ENCODE results near the gene ALKBH8.
A peak's percentile ranks its signal among the peaks of the same experiment; 100 is the strongest.
"Not testable (repeated sequence)": the region's sequence is repeated elsewhere in the genome, so short reads cannot be mapped to it uniquely, and the experiment has no call there.

Gene ALKBH8

DNA sequence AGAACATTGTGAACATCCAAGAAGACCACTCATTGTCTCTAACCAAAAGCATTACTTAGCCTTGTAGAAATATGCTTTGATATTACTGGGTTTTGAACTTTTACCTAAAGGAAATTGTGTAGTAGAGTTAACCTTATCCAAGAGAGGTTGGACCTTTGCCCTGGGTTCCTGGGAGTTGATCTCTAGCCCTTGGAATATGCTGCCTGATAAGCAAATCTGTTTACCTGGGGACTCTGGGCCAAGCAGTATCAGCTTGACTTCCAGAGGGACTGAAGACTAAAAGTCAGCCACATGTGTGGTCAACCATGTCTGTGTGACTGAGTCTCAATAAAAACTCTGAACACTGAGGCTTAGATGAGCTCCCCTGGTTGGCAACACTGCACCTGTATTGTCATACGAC, 63.8 kb downstream of the ALKBH8 start:
- DNase-seq: no peak

GRCh38 chr11:107497371-107497770, 68.2 kb downstream of the ALKBH8 start:
- DNase-seq: not testable (repeated sequence)

DNA sequence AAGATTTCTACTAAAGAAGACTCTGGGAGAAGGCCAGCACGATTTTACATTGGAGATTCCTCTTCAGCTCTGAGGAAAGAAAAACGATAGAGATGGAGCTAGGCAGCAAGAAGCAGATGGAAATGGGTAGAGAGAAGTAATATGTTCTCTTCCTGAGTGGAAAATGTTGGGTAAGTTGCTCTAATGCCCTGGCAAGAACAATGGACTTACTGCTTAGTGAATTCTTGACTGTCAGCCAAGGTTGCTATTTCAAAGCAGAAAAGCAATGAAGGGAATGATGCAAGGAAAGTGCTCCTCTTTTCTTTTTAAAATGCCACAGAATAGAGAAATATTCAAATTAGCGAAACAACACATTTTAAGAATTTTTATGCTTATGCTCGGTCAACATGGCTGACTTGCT, 69.5 kb downstream of the ALKBH8 start:
- DNase-seq: peak; percentile 79

DNA sequence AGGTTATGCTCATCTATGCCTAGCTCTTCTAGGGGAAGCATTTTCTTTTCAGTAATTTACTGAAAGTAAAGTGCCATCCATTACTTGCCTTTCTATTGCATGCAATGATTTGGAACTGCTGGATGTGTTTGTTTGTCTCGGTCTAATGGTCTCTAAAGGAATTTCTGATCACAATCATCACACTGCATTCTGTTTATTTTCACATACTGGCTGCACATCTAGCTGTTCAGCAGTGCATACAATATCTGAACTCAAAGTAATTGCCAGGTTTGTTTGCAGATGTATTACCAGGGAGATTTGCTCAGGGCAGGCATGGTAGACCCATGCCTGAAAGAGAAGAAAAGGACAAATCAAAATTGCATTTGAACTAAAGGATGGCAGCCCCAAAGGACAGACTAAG, 71.5 kb downstream of the ALKBH8 start:
- no peak for DNase-seq

- DNase-seq: peak; percentile 74
These were observed 72.4 kb downstream of the ALKBH8 start for GRCh38 chr11:107493117-107493516.

DNA sequence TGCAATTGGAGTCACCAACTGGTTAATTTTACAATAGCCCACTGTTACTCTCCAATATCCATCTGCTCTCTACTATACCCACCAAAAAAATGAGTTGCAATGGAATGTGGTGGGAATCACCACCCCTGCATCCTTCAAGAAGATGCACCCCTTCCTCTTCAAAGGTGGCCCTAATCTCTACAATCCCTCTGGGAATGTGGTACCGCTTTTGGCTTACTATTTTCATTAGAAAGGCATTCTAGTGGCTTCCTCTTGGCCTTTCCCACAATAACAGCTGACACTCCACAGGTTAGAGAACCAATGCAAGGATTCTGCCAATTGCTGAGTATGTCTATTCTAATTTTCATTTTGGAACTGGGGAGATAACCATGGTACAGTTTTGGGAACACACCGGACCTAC, 74.7 kb downstream of the ALKBH8 start:
- no peak for DNase-seq

DNA sequence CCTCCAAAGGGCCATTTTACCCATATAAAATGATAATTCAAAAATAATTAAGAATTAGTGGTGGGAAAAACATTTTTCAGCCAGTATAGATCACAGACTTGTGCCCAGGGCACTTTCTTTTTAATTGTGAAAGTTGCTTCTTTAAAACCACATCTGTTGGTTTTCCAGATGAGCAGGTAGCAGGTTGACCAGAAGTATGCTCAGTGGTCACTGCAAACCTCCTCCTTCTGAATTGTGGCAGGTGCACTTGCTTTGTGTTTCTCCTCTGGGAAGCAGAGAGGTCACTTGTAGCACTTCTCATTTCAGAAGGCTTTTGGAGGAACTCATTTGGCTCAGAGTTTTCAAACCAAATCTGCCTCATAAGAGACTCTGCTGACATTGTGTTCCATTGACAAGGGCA, 83.3 kb downstream of the ALKBH8 start:
- DNase-seq: no peak

- DNase-seq: no peak
These were observed 86.6 kb downstream of the ALKBH8 start for GRCh38 chr11:107478922-107479321.

GRCh38 chr11:107477820-107478219, 87.7 kb downstream of the ALKBH8 start:
- no peak for DNase-seq

DNA sequence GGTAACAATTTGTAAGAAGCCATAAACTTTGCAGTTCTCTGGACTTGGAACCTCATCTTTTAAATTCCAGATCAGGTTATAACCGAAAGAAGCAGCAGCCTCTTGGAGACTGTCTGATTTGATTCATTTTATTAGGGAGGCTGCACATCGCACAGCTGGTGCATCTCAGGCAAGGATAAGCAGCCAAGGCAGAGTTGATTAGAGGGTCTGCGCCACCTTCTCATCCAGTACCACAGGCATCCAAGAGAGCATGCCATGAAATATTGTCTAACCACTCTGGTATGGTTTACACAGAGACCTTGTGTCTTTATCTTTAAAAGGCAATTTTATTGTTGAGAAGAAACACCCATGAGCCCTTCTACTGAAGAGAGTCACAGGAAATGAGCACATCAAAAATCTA, 91.7 kb downstream of the ALKBH8 start:
- DNase-seq: no peak

DNA sequence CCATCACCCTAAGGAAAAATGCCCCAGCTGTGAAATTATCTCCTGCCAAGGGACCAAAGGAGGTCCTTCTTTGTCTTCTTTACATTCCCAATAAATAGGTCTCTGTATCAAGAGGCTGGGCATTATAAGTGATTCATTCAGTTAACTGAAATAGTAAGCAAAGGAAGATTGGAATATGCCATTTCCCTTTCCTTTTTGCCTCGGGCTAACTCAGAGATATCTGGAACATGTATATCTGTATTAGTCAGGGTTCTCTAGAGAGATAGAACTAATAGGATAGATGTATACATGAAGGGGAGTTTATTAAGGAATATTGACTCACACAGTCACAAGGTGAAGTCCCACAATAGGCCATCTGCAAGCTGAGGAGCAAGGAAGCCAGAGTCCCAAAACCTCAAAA, 92.6 kb downstream of the ALKBH8 start:
- no peak for DNase-seq

- DNase-seq: peak; percentile 38
These were observed 96.9 kb downstream of the ALKBH8 start for GRCh38 chr11:107468596-107468995.

DNA sequence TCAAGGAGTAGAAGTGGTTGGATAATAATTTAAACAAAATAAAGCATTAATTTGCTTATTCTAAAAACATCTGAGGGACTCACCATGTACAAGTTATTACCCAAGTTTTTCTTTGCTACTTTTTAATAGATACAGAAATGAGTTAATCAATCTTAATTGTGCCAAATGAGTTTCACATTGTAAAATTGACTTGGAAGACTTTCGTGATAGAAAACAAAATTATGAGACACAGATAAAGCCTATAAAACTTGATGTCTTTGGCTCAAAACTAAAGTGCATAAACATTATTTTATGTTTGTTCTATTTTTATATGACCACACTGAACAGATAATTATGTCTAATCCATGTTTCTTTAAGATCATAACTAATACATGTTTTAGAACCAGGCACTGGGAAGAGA, 97.8 kb downstream of the ALKBH8 start:
- no peak for DNase-seq

DNA sequence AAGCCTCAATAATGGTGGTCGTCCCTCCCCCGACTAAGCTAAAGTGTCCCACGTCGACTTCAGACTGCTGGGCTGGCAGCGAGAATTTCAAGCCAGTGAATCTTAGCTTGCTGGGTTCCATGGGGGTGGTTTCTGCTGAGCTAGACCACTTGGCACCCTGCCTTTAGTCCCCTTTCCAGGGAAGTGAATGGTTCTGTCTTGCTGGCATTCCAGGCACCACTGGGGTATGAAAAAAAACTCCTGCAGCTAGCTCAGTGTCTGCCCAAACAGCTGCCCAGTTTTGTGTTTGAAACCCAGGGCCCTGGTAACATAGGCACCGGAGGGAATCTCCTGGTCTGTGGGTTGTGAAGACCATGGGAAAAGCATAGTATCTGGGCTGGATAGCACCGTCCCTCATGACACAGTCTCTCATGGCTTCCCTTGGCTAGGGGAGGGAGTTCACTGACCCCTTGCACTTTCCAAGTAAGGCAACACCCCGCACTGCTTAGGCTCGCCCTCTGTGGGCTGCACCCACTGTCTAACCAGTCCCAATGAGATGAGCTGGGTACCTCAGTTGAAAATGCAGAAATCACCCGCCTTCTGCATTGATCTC, 99.2 kb downstream of the ALKBH8 start:
- not testable (repeated sequence) for DNase-seq

DNA sequence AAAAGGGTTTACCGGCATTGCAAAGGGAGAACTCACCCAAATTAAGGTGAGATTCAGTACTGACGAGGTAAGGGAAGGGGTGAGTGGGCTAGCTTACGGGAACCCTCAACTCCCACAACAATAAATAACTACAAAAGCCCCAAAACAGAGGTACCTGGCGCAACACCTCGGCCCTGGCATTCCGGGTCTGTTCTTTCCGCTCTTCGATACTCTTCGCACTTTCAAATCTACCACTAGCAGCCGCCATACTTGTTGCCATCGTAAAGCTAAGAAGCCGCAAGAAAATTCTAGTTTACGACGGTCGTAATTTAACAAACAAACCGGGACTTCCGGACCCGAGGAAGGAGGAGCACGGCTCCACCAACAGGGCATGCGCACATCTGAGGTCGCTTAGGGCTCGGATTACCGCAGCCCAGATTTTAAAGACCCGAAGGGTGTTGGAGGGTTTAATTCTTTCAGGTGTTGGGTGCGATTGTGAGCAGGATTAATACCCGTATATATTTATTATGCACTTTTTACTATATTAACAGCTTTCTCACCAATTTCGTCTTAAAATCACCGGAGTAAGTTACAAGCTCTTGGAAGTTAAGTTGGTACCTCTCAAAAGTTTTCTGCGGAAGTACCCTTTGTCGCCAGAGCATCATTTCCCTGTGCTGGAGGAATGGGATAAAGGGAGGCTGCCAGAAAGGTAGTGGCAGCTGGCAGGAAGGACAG, 107.8 kb downstream of the ALKBH8 start, which contains the start of gene CWF19L2:
CWF19L2 (minus strand) TSS at position 268 of the 714 bp plus-strand sequence; CDS start at position 259, 9 bp downstream.
- DNase-seq: peak; percentile 96

- DNase-seq: no peak
These were observed 108.4 kb downstream of the ALKBH8 start for GRCh38 chr11:107457205-107457557.

DNA sequence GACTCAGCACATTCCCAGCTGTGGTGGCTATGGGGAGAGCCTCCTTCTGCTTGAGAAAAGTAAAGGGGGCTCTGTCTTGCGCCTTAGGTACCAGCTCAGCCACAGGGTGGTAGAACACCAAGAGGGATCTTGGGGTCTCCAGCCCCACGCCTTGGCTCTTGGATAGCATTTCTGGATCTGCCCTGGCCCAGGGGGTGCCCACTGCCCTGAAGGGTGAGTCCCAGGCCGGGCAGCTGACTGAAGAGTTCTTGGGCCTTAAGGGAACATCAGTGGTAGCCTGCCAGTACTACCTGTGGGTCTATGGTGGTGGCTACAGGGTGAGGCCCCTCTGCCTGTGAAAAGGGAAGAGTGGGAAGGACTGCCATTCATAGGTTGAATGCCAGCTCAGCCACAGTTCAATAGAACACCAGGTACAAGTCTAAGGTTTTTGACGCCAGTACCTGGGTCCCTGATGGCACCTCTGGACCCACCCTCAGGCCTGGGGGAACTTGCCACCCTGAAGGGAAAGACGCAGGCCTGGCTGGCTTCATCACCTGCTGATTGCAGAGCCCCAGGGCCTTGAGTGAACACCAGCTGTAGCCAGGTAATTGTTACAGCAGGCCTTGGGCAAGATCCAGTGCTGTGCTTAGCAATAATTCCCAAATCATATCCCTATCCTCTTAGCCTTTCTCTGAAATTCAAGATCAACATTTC, 111.8 kb downstream of the ALKBH8 start:
- DNase-seq: no peak
